ENCODE measurements around the gene SERINC1.

GRCh38 chr6:122408240-122408639 lies 63.4 kb downstream of the SERINC1 start:
- TF ChIP-seq CTCF (IDR thresholded peaks at IDR 0.05) (no peak), POLR2A (IDR thresholded peaks at IDR 0.05) (no peak)

Measured in adrenal gland (tissue), 5 donors.